Neural crest cell (in vitro differentiated cells): ENCODE measurements around the gene PRKD2. TPM values are rescaled to one million over a fixed set of nuclear protein-coding genes. Genes with fewer than 3 reads are reported as not detected.
A peak's percentile ranks its signal among the peaks of the same experiment; 100 is the strongest.

Experiments used
- DNase-seq: peaks from one replicate; pipeline ENCODE4 v3.0.0; 2021; ENCODE audit warnings: low read depth, mixed read lengths, low spot score
- H3K27ac Mint-ChIP-seq: one replicate; pipeline ENCODE4 v1.8.0; 2021; ENCODE audit warnings: mild to moderate bottlenecking, mixed read lengths; ENCODE audit not compliant: unreplicated experiment
- H3K27me3 Mint-ChIP-seq: 2 replicates; pipeline ENCODE4 v1.8.0; 2021; ENCODE audit warnings: low read depth, mild to moderate bottlenecking, mixed read lengths
- H3K36me3 Mint-ChIP-seq: 2 replicates; pipeline ENCODE4 v1.8.0; 2021; ENCODE audit warnings: low read depth, mild to moderate bottlenecking, mixed read lengths
- H3K4me1 Mint-ChIP-seq: 2 replicates; pipeline ENCODE4 v1.8.0; 2021; ENCODE audit warnings: mixed read lengths
- H3K4me3 Mint-ChIP-seq: one replicate; pipeline ENCODE4 v1.8.0; 2021; ENCODE audit warnings: mild to moderate bottlenecking, mixed read lengths
- H3K9me3 Mint-ChIP-seq: 2 replicates; pipeline ENCODE4 v1.8.0; 2021; ENCODE audit warnings: mixed read lengths
- total RNA-seq: library from RNA; stranded (reverse); gene quantifications from 2 replicates; pipeline ENCODE4 v1.2.1, GENCODE V29; 2021
- TF ChIP-seq, protein P1 (sequence below): fragments of 200-600 bp; sonication (generic); conservative IDR thresholded peaks from 2 replicates; pipeline ENCODE4 v1.5.0; 2021; ENCODE audit warnings: antibody characterized with exemption, mild to moderate bottlenecking

Gene PRKD2
- total RNA-seq, 1 donor from 2014 or later = 55.5 TPM

DNA sequence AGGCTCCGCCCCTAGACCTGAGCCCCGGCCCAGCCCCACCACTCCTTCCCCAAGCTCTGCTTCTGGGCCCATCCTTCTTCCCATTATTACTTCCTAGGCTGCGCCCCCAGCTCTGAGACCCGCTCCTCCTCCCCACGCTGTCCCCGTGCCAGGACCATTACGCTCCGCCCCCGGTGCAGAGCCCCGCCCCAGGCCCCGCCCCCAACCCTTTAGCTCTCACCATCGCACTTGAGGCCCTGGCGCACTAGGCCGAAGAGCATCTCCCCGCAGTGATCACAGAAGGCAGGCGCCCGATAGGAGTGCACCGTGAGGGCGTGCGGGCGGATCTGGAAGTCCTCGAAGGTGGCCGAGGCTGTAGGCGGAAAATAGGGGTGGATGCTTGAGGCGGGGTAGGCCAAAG, 6.2 kb downstream of the PRKD2 start:
- no peak overlapping the region for H3K27ac Mint-ChIP-seq
- no peak for DNase-seq
- H3K9me3 Mint-ChIP-seq = no peaks in the 10 kb centered on the region
- H3K4me1 Mint-ChIP-seq = peaks cover 24% of the 10 kb centered on the region
- TF ChIP-seq, protein P1, sequence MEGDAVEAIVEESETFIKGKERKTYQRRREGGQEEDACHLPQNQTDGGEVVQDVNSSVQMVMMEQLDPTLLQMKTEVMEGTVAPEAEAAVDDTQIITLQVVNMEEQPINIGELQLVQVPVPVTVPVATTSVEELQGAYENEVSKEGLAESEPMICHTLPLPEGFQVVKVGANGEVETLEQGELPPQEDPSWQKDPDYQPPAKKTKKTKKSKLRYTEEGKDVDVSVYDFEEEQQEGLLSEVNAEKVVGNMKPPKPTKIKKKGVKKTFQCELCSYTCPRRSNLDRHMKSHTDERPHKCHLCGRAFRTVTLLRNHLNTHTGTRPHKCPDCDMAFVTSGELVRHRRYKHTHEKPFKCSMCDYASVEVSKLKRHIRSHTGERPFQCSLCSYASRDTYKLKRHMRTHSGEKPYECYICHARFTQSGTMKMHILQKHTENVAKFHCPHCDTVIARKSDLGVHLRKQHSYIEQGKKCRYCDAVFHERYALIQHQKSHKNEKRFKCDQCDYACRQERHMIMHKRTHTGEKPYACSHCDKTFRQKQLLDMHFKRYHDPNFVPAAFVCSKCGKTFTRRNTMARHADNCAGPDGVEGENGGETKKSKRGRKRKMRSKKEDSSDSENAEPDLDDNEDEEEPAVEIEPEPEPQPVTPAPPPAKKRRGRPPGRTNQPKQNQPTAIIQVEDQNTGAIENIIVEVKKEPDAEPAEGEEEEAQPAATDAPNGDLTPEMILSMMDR = no peak
- no peaks in the 10 kb centered on the region for H3K27me3 Mint-ChIP-seq
- peak overlapping the region; percentile 49 for H3K4me3 Mint-ChIP-seq
- H3K36me3 Mint-ChIP-seq = peaks cover 12% of the 10 kb centered on the region

DNA sequence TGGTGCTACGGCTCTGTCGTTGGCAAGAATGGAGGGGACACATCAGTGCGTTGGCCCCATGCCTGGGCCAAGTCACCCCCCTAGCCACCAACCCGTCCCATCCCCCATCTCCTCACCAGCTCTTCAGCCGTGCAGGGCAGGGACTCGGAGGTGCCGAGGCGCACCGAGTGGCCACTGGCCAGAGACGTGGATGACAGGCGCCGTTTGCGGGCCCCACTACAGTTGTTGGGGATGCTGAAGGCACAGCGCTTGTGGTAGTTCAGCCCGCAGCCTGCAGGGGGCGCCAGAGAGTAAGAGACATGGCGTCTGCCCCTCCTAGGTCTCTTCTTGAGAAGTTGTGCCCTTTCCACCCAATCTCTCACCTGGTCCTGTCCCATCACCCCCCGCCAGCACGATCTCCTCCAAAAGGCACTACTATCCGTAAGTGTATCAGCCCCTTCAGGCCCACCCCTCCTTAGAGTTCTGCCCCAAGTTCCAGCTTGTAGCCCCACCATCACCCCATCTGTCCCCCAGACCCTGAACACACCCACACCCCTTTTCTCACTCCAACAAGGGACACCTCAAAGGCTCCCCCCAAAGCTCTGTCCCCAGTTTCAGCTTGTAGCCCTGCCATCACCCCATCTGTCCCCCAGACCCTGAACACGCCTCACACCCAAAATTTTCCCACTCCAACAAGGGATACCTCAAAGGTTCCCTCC, 12.4 kb downstream of the PRKD2 start:
- Mint-ChIP-seq H3K4me3 (no peak overlapping the region), H3K4me1 (no peaks in the 10 kb centered on the region), H3K36me3 (peaks cover 17% of the 10 kb centered on the region), H3K27me3 (no peaks in the 10 kb centered on the region), H3K27ac (no peak overlapping the region), H3K9me3 (no peaks in the 10 kb centered on the region)
- TF ChIP-seq, protein P1 = peak; percentile 90
- DNase-seq = peak; percentile 83

DNA sequence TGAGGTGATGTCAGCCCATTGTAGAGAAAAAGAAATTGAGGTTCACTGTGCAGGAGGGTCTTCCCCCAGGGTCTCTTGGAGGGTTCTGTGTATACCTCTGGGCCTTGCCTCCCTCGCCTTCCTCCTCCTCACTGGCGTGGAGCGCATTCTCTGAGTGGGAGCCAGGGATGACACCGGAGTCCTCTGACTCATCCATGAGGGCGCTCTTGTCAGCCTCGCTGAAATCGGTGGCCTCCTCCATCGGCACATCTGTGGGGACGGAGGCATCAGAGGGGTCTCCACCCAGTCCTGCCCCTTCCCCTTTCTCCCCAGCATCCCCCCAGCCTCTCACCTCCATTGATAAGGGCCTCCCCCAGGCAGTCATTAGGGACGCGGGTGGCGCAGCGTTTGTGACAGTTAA, 16.2 kb downstream of the PRKD2 start:
- Mint-ChIP-seq H3K4me3 (no peak overlapping the region), H3K27me3 (no peaks in the 10 kb centered on the region), H3K9me3 (no peaks in the 10 kb centered on the region), H3K36me3 (peaks cover 19% of the 10 kb centered on the region), H3K27ac (peak overlapping the region; percentile 19), H3K4me1 (peaks cover 12% of the 10 kb centered on the region)
- no peak for DNase-seq
- TF ChIP-seq, protein P1 = no peak

- Mint-ChIP-seq H3K27me3 (no peaks in the 10 kb centered on the region), H3K27ac (no peak overlapping the region), H3K4me3 (no peak overlapping the region), H3K9me3 (no peaks in the 10 kb centered on the region), H3K4me1 (peaks cover 12% of the 10 kb centered on the region), H3K36me3 (peaks cover 20% of the 10 kb centered on the region)
- TF ChIP-seq, protein P1 = no peak
- no peak for DNase-seq
Measured at GRCh38 chr19:46698395-46699321, 18.3 kb downstream of the PRKD2 start.

- no peak overlapping the region for H3K27ac Mint-ChIP-seq
- TF ChIP-seq, protein P1 = no peak
- H3K27me3 Mint-ChIP-seq = no peaks in the 10 kb centered on the region
Measured at GRCh38 chr19:46697204-46697960, 19.5 kb downstream of the PRKD2 start.

More at GRCh38 chr19:46697204-46697960, 19.5 kb downstream of the PRKD2 start:
- peak; percentile 84 for DNase-seq
- H3K9me3 Mint-ChIP-seq = no peaks in the 10 kb centered on the region
- H3K36me3 Mint-ChIP-seq = peaks cover 26% of the 10 kb centered on the region
- H3K4me1 Mint-ChIP-seq = peaks cover 12% of the 10 kb centered on the region
- peak overlapping the region; percentile 27 for H3K4me3 Mint-ChIP-seq
